Measurements from ENCODE around the gene CUL3.

Gene CUL3

DNA sequence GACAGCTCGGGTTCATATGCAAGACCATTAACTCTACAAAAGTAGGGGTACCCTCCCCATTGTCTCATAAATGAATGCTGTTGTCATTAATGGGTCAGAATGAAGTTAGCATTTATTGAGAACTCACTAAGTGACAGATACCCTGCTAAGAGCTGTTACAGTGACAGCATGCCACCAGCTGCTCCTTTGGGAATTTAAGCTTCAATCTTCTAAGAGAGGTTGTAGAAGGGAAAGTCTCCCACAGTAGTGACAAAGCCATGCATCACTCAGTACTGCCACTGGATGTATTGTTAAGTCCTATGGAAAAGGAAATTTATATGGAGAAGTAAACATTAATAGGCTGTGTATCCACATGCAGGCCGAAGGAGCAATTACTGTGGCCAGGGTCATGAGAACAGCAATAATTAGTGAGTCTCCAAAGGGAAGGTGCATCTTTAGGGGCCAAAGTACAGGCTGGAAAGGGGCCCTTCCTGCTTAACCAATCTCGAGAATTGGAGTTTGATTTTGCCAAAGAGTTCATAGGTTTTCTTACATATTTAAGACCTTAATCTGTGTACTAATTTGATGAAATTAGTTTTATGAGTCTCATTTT is 118.8 kb downstream of the CUL3 start:
- DNase-seq = no peak

DNA sequence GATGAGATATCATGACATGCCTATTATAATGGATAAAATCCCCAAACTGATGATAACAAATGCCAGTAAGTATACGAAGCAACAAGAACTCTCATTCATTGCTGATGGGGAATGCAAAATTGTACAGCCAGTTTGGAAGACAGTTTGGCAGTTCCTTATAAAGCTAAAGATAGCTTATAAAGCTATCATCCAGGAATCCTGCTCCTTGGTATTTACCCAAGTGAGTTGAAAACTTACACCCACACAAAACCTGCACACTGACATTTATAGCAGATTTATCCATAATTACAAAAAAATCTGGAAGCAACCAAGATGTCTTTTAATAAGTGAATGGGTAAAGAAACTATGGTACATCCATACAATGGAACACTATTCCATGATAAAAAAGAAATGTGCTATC is 123.8 kb downstream of the CUL3 start:
- DNase-seq = no peak

DNA sequence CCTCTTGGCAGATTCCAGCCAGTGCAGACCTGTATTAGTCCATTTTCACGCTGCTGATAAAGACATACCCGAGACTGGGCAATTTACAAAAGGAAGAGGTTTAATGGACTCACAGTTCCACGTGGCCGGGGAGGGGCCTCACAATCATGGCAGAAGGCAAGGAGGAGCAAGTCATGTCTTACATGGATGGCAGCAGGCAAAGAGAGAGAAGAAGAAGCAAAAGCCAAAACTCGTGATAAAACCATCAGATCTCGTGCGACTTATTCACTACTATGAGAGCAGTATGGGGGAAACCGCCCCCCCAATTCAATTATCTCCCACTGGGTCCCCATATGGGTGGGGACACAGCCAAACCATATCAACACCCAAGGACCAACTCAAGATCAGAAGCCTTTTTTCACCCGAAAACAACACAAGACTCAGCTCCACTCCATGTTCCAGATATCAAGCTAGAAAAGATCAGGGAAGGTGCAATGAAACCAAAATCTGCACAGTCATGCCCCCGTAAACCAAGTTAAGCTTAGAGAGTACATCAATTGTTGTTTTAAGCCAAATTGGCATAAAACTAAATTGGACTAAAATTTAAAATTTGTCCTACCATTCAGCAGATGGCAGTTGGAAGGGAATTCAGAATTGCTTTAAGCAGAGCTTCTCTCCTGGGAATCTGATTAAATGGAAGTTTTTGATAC is 127.6 kb downstream of the CUL3 start:
- DNase-seq = no peak

DNA sequence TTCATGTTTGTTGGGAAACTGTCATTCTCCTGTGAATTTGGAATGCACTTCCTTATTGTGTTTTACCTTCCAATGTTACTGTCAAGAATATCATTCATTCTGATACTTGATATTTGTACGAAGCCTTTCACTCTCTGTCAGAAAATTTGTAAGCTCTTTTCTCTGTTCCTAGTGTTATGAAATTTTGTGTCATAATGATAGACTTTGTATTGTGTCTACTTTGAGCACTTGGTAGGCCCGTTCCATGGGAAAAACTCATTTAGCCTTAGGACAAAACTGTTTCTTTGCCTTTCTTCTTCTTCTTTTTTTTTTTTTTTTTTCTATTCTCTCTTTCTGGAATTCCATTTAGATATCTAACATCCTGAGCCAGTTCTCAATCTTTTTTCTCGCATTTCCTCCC is 131.3 kb downstream of the CUL3 start:
- no peak for DNase-seq

DNA sequence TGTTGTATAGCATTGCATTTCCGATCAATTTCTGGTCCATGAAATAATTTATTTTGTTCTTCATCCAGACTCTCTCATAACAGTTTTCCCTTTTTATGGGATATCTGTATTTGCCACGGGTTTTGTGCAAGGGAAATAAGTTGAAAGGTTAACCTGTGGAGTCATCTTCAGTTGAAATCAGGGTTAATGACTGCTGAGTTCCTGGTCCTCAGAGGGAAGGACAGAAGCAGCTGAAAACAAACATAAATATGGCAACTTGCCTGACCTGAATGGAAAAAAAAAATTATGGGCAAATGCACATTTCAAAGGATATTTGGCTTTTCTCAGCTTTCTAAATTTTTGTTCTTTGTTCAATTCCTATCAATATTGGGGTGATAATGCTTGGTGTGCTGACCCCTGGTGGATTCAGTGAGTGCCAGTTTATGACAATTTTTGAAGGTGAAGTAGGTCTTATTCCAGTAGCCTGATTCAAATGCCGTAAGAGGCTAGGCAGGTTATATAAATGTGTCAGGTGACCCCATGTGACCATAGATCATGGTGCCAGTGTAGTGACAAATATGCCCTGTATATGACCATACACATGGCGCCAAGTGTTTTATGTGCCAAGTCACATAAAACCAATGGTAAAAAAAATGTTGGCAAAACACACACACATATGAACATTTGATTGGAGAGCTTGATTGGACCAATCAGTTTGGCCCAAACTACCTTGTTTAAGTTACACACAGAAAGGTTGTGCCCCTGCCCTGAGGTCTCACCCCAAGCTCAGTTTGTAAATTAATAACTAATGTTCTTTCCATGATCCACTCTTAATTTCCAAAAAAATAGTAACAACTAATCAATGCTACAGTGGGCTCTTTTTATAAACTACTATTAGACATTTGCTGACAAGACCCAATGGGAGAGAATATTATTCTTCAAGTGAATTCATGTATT is 135.7 kb downstream of the CUL3 start:
- no peak for DNase-seq

DNA sequence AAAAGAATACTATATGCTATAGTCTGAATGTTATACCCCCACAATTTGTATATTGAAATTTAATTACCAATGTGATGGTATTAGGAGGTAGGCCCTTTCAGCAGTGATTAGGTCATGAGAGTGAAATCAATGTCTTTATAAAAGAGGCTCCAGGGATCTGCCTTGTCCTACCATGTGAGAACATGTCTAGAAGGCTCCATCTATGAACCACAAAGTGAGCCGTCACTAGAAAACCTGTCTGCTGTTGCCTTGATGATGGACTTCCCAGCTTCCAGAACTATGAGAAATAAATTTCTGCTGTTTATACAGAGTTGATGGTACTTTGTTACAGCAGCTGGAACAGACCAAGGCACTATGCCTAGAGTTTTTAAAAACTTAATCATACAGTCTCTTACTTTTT is 136.9 kb downstream of the CUL3 start:
- DNase-seq = no peak

DNA sequence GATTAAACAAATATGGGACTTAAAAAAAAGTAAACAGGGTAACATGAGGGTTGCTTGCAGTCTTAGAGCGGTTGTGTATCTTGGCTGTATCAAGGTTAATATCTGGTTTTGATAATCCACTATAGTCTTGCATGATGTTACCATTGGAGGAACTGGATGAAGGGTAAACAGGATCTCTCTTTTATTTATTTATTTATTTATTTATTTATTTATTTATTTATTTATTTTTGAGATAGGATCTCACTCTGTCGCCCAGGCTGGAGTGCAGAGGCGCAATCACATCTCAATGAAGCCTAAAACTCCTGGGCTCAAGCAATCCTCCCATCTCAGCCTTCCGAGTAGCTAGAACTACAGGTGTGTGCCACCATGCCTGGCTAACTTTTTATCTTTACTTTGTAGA is 140.4 kb downstream of the CUL3 start:
- DNase-seq = no peak

DNA sequence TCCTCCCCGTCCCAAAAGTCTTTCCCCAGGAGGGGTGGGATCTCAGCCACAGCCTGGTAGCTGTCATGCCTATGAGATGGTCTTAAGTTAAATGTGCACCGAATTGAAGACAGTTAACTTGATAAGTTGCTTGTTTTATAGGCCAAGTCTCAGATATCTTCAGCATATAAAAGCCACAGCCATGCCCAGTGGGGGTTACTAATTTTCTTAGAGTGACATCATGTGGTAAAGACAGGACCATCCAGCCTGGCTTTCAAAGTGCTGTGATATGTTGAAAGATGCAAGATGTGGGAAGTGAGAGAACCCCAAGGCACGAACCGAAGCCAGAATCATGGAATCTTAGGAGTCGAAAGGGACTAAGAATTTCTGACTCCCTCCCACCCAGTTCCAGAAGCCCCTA is 141.1 kb downstream of the CUL3 start:
- no peak for DNase-seq

DNA sequence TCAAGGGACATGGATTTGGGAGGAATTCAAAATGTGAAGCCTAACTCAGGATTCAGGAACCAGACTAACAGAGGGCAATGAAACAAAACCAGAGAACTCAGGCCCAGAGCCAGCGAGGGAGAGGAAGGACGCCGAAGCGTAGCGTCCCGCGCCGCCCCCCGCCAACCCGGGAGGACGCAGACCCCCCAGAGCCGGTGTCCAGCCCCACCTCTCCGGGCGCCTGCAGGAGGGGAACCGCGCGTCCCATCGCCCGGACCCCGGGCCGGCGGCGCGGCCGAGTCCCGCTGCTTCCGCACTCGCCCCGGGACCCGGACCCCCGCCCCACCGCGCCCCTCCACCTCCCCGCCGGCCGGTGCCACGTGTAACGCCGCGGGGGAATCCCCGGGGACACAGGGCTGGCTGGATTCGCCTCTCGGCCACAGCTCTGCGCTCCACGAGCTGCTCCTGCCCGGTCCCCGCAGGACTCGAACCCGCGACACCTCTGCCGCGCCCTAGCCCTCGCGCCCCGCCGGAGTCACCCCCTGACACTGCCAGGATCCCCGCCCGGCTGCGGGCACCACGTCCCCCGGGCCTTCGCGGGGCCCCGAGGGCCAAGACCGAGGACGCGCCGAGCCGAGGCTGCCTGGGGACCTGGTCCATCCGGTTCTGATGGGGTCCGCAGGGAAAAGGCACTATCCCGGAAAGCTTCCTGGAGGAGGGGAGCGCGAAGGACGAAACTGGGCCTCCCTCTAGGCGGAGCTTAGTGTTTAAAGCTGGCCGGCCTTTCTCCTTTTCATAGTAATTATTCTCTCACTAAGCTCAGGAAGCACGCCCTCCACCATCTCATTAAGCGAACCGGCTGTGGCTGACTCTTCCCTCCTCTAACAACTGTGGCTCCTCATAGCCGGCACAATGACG is 142.8 kb downstream of the CUL3 start:
- DNase-seq = no peak

DNA sequence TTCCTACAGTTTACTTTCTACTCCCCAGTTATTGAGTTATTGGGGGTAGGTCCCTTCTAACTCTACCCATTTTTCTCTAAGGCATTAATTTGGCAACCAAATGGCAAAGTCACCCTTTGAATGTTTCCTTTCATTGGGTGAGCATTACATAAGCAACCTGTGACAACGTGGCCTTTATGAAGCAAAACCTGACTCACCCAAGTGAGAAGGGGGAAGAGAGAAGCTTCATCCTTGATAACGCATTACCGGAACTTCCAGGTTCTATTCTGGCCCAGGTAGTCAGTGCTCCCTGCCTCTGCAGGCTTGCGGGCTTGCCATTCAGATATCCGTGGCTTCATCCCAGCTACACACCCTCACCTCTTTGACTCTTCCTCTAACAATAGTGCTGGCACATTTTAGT is 144.2 kb downstream of the CUL3 start:
- DNase-seq = no peak

DNA sequence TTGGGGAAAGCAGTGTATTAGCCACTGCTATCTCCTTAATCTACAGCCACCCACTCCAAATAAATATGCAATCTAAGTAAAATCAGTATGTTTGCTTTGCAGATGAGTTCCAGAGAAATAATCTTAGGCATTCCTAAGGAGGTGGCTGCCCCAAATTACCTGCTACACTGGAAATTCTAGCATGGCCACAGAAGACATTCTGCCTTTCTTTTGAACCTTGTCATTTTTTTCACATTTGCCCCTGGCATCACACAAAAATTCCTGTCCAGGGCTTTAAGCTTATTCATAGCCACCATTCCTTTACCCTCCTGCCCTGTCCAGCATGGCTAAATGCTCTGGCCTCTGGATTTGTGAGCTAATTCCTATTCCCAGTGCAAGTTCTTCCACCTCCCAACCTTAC is 146.4 kb downstream of the CUL3 start:
- DNase-seq = no peak

DNA sequence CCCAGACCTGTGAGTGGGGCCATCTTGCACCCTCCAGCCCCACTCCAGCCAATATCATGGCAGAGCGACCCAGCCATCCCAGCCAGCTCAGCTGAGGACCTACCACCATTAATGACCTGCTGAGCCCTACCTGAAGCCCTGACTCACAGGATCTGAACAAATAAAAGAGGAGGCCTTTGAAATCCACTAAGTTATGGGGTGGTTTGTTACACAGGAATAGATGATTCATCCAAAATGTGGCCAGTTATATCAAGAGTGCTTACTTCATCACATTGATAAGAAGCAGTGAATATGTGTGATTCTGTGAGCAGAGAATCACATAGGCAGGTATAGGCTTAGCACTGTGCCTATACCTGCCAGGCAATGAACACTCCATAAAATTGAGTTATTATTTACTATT is 148.5 kb downstream of the CUL3 start:
- DNase-seq = no peak

DNA sequence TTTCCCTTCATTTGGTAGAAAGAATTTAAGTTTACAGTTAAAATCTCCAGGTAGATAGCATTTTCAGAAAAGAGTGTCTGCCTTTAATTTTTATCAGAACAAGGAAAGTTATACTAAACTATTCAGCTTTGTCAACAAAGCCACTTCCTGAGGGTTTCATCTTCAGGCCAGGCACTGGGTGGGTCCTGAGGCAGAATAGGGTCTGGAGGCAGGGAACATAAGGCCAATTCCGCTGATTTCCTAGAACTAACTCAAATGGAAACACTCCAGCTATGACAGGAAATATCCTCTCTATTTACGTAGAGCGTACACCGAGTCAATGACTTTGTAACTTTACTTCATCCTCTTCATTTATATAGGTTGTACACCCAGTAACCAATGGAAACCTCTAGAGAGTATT is 150.5 kb downstream of the CUL3 start:
- DNase-seq = no peak

DNA sequence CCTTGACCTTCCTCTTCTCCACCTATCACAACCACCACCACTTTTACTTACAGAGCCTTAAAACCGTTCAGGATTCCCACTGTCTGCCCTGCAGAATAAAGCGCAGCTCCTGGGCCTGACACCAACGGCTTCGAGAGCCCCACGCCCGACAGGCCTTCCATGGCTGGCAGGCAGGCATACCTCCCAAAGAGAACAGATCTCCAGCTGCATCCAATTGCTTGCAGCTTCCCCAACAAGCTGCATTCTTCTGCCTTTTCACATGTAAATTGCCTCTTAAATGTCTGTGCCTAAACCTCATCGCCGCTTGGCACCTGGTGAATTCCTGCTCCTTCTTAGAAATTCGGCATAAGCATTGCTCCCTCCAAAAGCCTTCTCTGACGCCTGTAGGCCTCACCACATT is 151.7 kb downstream of the CUL3 start:
- DNase-seq = no peak

DNA sequence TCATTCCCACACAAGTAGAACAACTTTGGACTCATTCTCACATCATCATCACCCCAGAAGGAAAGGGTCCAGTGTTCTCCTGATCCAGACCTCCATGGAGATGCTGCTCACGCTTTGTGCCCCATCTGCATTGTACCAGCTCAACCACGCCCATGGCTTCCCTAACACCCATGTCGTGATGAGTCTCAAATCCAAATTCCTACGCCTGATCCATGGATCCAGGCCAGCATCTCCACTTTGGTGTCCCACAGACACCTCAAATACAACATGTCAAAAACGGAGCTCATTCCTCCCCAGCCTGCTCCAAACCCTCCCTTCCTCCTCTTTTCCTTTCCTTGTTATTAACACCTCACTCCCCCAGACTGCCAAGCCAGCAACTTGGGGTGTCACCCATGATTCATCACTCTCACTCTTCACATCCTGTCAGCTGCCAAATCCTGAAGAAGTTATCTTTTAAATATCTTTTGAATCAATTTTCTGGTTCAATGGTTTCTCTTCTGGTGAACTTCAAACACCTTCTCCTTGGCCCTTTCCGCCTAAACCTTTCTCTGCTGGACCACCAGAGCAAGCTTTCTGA is 153.1 kb downstream of the CUL3 start:
- no peak for DNase-seq

DNA sequence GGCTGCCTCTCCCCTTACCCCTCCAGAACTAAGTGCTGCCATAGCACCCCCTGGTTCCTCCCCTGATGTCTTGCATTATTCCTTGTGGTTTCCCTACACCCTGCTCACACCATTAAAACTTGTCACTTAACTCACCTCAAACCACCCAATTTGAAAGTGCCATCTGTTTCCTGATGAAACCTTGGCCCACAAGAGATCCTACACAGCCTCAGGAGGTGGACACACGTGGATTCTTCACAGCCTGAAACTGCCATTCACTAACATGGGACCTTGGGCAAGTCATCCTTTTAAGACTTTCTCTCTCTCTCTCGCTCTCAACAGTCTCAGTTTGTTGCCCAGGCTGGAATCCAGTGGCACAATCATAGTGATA is 155.7 kb downstream of the CUL3 start:
- DNase-seq = no peak

DNA sequence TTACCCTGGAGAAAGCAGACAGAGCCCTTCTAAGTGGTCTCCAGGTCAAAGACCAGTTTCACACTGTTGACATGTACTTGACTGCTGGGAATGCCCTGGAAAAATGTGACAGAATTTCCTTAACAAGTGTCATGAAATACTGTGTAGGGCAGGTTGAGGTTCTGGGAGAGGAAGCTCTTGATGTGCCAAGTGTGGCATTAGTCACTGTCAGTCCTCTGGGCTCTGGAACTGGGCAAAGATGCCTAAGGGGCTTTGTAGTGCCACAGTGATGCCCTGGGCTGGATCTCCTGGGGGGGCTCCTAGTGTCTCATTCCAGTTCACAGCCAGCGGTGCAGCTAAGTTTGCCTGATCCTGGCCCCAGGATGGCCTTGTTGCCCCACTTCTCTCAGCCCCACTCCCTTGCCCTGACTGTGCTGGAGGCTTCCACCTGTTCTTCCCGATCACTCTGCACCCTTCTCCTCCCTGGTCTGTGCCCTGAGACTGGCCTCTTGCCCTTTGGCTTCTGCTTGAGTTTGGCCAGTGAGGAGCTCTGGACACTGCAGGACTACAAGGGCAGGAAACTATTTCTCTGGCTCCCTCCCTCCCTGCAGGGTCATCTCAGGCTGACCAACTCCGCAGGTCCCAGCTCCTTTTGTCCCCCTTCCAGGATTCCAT is 156.2 kb downstream of the CUL3 start:
- DNase-seq = no peak

DNA sequence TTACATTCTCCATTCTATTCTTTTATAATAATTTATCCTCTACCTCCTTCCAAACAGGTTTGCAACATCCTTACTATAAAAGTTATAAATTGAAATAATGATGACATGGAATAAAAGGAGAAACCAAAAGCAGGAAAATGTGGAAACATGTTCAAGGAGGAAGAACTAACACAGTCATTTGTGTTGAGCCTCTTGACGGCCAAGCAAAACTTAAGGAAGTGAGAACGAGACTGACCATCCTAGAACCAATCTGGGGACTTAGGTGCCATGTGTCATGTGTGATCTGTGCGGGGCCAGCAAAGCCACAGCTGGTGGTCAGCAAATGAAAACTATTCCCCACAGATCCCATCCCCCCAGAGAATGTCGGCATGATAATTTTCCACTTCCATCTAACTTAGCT is 157.7 kb downstream of the CUL3 start:
- DNase-seq = no peak

DNA sequence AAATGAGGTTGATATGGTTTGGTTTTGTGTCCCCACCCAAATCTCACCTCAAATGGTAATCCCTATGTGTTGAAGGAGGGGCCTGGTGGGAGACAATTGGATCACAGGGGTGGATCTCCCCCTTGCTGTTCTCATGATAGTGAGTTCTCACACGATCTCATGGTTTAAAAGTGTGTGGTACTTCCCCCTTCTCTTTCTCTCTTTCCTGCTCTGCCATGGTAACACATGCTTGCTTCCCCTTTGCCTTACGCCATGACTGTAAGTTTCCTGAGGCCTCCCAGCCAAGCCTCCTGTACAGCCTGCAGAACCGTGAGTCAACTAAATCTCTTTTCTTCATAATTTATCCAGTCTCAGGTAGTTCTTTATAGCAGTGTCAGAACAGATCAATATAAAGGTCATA is 158.5 kb downstream of the CUL3 start:
- no peak for DNase-seq

DNA sequence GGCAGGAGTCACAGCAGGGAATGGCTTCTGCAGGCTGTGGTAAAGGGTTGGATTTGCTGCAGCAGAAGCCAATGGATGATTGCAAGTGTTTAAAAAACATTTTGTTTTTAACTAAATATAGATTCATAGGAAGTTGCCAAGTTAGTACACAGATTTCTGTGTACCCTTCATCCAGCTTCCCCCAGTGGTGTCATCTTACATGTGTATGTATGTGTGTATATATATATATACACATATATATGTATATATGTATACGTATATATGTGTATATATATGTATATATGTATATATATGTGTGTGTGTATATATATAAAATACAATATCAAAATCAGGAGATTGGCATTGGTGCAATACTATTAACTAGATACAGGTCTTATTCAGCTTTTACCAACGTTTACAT is 164.1 kb downstream of the CUL3 start:
- DNase-seq = no peak
